ENCODE results near the gene LGALS9B. TPM values are rescaled to one million over a fixed set of nuclear protein-coding genes. Genes with fewer than 3 reads are reported as not detected.
"Not testable (repeated sequence)": the region's sequence is repeated elsewhere in the genome, so short reads cannot be mapped to it uniquely, and the experiment has no call there.

Gene LGALS9B
- total RNA-seq, 1 donor from 2014 or later = not detected

DNA sequence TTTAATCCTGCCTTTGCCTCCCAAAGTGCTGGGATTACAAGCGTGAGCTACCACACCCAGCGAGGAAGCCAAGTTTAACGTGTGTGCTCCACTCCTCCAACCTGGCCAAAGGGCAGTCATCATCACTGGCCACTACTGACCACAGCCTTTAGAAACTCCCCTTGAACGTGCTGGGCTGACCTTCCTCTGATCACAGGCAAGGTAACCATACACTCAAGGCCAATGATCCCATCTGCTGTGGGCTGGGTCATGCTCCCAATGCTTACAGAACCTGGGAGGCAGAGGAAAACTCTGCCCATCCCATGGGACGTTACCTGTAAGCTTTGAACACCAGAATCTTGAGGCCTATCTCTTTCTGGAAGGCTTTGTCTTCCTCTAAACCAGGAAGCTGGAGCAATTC, 51.9 kb downstream of the LGALS9B start:
- H3K27me3 ChIP-seq (ENCODE audit: control insufficient read depth, insufficient read depth, low read length); H3K36me3 ChIP-seq (ENCODE audit: control insufficient read depth, insufficient read depth, low read length): not testable (repeated sequence)

DNA sequence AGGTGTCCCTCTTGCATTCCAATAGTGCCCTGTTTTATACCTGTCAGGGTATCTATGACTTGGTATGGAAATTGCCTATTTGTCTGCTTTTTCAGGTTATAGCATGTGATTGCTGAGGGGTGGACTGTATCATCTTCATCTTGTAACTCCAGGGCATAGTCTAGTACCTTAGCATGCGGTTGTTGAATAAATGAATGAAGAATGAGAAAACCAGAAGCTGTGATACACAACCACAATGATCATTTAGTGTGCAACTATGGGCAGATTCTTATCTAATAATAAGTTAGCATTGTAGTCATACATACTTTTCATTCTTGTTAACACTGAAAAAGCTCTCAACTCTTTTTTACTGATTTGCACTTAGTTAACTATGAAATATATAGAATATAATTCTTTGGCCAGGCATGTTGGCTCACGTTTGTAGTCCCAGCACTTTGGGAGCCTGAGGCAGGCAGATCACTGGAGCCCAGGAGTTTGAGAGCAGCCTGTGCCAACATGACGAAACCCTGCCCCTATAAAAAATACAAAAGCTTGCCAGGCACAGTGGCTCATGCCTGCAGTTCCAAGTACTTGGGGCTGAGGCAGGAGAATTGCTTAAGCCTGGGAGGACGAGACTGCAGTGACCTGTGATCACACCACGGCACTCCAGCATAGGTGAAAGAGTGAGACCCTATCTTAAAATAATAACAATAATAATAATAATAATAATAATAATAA, 65.9 kb downstream of the LGALS9B start:
- H3K27me3 ChIP-seq (ENCODE audit: control insufficient read depth, insufficient read depth, low read length); H3K36me3 ChIP-seq (ENCODE audit: control insufficient read depth, insufficient read depth, low read length); H3K4me3 ChIP-seq (ENCODE audit: low read depth, low read length); DNase-seq (ENCODE audit: low read depth): not testable (repeated sequence)

More for the DNA sequence above, 51.9 kb downstream of the LGALS9B start:
- H3K4me3 ChIP-seq (ENCODE audit: low read depth, low read length); DNase-seq (ENCODE audit: low read depth): not testable (repeated sequence)

DNA sequence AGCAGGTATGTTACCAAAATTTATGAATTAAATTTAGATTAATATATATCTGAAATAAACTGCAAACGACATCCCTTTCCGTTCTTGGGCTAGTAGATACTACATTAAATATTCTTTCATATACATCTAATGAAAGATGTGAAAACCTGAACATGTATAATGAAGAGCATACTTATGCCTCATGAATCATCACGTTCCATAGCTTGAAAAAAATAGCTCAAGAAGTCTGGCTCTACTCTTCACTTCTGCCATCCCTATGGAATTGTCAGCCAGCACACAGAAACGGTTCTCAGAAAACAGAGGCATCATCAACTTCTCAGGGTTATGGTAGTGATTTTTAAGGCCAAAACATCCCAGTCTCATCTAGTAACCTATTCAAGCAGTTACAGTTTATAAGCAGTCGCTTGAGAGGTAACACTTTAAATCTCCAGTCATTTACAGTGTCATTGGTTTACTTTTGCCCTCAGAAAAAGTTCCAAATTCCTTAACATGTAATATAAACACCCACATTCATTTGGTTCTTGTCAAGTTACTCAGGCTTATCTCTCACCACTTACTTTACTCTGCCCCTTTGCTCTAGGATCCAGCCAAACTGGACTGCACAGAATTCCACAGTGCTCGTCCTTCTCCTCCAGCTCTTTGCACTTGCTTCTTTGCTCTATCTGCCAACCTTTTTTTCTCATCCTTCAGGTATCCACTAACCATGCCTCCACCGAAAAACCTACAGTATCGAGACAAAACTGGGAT, 66.6 kb downstream of the LGALS9B start:
- not testable (repeated sequence) for H3K27me3 ChIP-seq (ENCODE audit: control insufficient read depth, insufficient read depth, low read length); H3K4me3 ChIP-seq (ENCODE audit: low read depth, low read length); DNase-seq (ENCODE audit: low read depth); H3K36me3 ChIP-seq (ENCODE audit: control insufficient read depth, insufficient read depth, low read length)

Other genes with a start within 250 kb of the LGALS9B start
- not detected in 2 replicates for gene CDRT15L2, start 112.2 kb upstream of the LGALS9B start, total RNA-seq